Occipital lobe (tissue), 2 donors: ENCODE measurements around the gene PLCXD1. TPM values are rescaled to one million over a fixed set of nuclear protein-coding genes. Genes with fewer than 3 reads are reported as not detected.
"Not testable (repeated sequence)": the region's sequence is repeated elsewhere in the genome, so short reads cannot be mapped to it uniquely, and the experiment has no call there.

Experiments used
- DNase-seq: peaks from one replicate; lab custom pipeline; 2025; lab: John Stamatoyannopoulos, UW
- total RNA-seq: library from RNA; depleted of rRNA; stranded (reverse); fragments of >200 nt; gene quantifications from one replicate; pipeline ENCODE4 v1.2.3, GENCODE V29; 2014

Gene PLCXD1
- total RNA-seq, 1 donor from 2014 or later: 16.2 TPM

GRCh38 chrX:349702-350101 lies 68.5 kb downstream of the PLCXD1 start:
- no peak for DNase-seq

- no peak for DNase-seq
These were observed 69.0 kb downstream of the PLCXD1 start for GRCh38 chrX:350148-350533.

GRCh38 chrX:350534-351323 lies 69.5 kb downstream of the PLCXD1 start:
- no peak for DNase-seq

GRCh38 chrX:351324-351641 lies 70.1 kb downstream of the PLCXD1 start:
- DNase-seq: not testable (repeated sequence)

GRCh38 chrX:351736-352135 lies 70.6 kb downstream of the PLCXD1 start:
- no peak for DNase-seq

- DNase-seq: no peak
These were observed 71.0 kb downstream of the PLCXD1 start for GRCh38 chrX:352181-352580.

GRCh38 chrX:352582-353314 lies 71.6 kb downstream of the PLCXD1 start:
- no peak for DNase-seq

Other genes with a start within 250 kb of the PLCXD1 start
- gene GTPBP6, start 37.4 kb downstream of the PLCXD1 start, total RNA-seq: 15.0 TPM
- 15.4 TPM for gene PPP2R3B, start 105.5 kb downstream of the PLCXD1 start, total RNA-seq